Measurements from ENCODE around the gene KIF1A.

GRCh38 chr2:240846873-240847595 is 27.0 kb upstream of the KIF1A start:
- TF ChIP-seq POLR2AphosphoS5 (IDR thresholded peaks at IDR 0.05; ENCODE audit: low read length) (no peak), MAX (IDR thresholded peaks at IDR 0.05; ENCODE audit: low read depth, low read length) (no peak)
